HepG2 (cell line): ENCODE results near the gene NEURL3. TPM values are rescaled to one million over a fixed set of nuclear protein-coding genes. Genes with fewer than 3 reads are reported as not detected.

Source experiments
- AHR ChIP-seq: IDR thresholded peaks from 2 replicates; pipeline ENCODE4 v1.6.1; 2018; ENCODE audit warnings: missing genetic modification reagents, missing compliant biosample characterization
- KDM2A ChIP-seq: sonication (generic); formaldehyde crosslinking; IDR thresholded peaks from 2 replicates; pipeline ENCODE4 v1.4.0; 2020; ENCODE audit warnings: low read depth, missing genetic modification reagents, borderline replicate concordance
- MEIS1 ChIP-seq: sonication (generic); formaldehyde crosslinking; IDR thresholded peaks from 2 replicates; pipeline ENCODE4 v1.9.0; 2021; ENCODE audit warnings: mild to moderate bottlenecking, missing genetic modification reagents, moderate library complexity, borderline replicate concordance
- SNRNP70 ChIP-seq: fragments of 200-400 bp; formaldehyde crosslinking; IDR thresholded peaks from 2 replicates; pipeline ENCODE4 v1.6.1; 2017; ENCODE audit warnings: mild to moderate bottlenecking, low read depth, low read length, moderate library complexity
- THAP11 ChIP-seq: IDR thresholded peaks from 2 replicates; pipeline ENCODE4 v1.6.1; 2016; ENCODE audit warnings: missing biosample characterization, missing genetic modification reagents
- ZNF614 ChIP-seq: IDR thresholded peaks from 2 replicates; pipeline ENCODE4 v1.6.1; 2018; ENCODE audit warnings: missing biosample characterization, missing genetic modification reagents, inconsistent platforms, borderline replicate concordance
- ZNF878 ChIP-seq: sonication (generic); formaldehyde crosslinking; IDR thresholded peaks from 2 replicates; pipeline ENCODE4 v1.8.1; 2023; ENCODE audit warnings: mild to moderate bottlenecking, missing genetic modification reagents, moderate library complexity
- ZSCAN30 ChIP-seq: sonication (generic); formaldehyde crosslinking; IDR thresholded peaks from 2 replicates; pipeline ENCODE4 v1.5.0; 2020; ENCODE audit warnings: mild to moderate bottlenecking, missing genetic modification reagents
- polyA plus RNA-seq, 8 experiments: library from polyadenylated mRNA; depleted of rRNA in 3 of 8; stranded (reverse) in 7 of 8; unstranded in 1 of 8; fragments of >200 nt; fragmentation: Illumina TruSeq in 4 of 8; extraction: Trizol in 4 of 8; gene quantifications; 2 replicates each; pipeline versions ENCODE4 v1.2.1 to v1.2.3, GENCODE V29; 2011 to 2016; ENCODE audit warnings: low read depth in 4 of 8, missing spikeins in 1 of 8, mixed read lengths in 1 of 8; ENCODE audit not compliant: insufficient read depth in 1 of 8
- total RNA-seq, 5 experiments: library from RNA; depleted of rRNA; stranded (reverse); fragments of >200 nt; fragmentation: Illumina TruSeq; extraction: Trizol; gene quantifications; 2 replicates each; pipeline ENCODE4 v1.2.3, GENCODE V29; 2016; ENCODE audit warnings: low read depth in 1 of 5
- TF ChIP-seq, protein P1 (sequence below), 2 experiments: sonication (generic) in 1 of 2; formaldehyde crosslinking in 1 of 2; IDR thresholded peaks; 2 replicates each; pipeline versions ENCODE4 v1.6.1 to v1.9.0; 2014 to 2022; ENCODE audit warnings: antibody characterized with exemption in 1 of 2, borderline replicate concordance in 1 of 2, inconsistent platforms in 1 of 2, low read depth in 1 of 2, missing genetic modification reagents in 1 of 2
- TF ChIP-seq, protein P2 (sequence below): sonication (generic); formaldehyde crosslinking; conservative IDR thresholded peaks from 2 replicates; pipeline ENCODE4 v1.4.0; 2020; ENCODE audit warnings: missing genetic modification reagents
- TF ChIP-seq, protein P3 (sequence below): sonication (generic); formaldehyde crosslinking; IDR thresholded peaks from 2 replicates; pipeline ENCODE4 v1.4.0; 2020; ENCODE audit warnings: missing genetic modification reagents, mild to moderate bottlenecking, borderline replicate concordance
- TF ChIP-seq, protein P4 (sequence below): sonication (generic); formaldehyde crosslinking; IDR thresholded peaks from 2 replicates; pipeline ENCODE4 v1.4.0; 2020; ENCODE audit warnings: missing genetic modification reagents, borderline replicate concordance

Gene NEURL3
- total and polyA plus RNA-seq, 2 of the 13 experiments (the other 11 are each of a cell fraction or from before 2014, with no cell fraction given), result 0.16 to 1.2 TPM

DNA sequence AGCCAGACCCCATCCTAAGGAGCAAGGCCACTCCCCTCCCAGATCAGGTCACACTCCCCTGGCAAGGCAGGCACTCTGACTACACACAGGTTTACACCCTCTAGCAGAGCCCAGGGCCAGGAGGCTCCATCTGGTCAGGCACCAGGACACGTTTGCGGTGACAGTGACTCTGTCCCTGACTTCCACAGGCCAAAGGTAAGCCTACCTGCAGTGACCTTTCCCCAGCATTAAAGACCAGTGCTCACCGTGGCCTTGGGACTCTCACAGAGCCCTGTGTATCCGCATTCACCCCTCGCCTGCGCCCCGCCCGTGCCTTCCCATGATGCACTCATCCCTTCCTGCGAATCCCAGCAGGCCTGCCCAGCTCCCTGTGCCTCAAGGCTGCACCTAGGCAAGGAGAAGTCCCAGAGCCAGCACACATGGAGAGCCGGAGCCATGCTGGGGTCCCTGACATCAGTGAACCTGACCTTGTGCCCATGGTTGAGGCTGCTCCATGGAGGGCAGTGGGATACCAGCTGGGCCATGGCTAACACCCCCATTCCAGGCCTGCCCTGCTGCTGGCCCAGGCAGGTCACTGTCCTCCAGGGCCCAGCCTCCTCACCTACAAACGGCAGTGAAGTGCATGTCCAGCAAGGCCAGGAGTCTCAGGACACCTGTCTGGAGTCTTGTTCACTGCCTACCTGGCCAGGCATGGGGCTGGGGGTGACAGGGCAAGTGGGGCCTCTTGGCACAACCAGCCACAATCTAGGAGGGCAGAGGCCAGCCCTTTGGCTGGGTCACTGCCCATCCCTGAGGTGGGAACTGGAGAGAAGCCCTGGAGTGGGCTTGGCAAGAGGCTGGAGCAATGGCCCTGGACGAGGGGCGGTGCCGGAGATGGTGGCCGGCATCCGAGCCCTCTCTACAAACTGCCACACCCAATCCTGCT, 3.0 kb downstream of the NEURL3 start (continued):
- TF ChIP-seq, protein P1, sequence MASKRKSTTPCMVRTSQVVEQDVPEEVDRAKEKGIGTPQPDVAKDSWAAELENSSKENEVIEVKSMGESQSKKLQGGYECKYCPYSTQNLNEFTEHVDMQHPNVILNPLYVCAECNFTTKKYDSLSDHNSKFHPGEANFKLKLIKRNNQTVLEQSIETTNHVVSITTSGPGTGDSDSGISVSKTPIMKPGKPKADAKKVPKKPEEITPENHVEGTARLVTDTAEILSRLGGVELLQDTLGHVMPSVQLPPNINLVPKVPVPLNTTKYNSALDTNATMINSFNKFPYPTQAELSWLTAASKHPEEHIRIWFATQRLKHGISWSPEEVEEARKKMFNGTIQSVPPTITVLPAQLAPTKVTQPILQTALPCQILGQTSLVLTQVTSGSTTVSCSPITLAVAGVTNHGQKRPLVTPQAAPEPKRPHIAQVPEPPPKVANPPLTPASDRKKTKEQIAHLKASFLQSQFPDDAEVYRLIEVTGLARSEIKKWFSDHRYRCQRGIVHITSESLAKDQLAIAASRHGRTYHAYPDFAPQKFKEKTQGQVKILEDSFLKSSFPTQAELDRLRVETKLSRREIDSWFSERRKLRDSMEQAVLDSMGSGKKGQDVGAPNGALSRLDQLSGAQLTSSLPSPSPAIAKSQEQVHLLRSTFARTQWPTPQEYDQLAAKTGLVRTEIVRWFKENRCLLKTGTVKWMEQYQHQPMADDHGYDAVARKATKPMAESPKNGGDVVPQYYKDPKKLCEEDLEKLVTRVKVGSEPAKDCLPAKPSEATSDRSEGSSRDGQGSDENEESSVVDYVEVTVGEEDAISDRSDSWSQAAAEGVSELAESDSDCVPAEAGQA (IDR thresholded peaks at IDR 0.05; ENCODE audit: low read depth), result no peak
- TF ChIP-seq, protein P1 (CRISPR knock-in tag; IDR thresholded peaks at IDR 0.05; ENCODE audit: borderline replicate concordance), result no peak
- TF ChIP-seq ZNF614 (CRISPR knock-in tag) (no peak), SNRNP70 (no peak), ZNF878 (CRISPR knock-in tag) (no peak), ZSCAN30 (CRISPR knock-in tag) (no peak), AHR (CRISPR knock-in tag) (no peak), MEIS1 (CRISPR knock-in tag) (no peak), THAP11 (CRISPR knock-in tag) (peak; percentile 61; the same call in 1 of the 2 replicates), KDM2A (no peak; the same call in 1 of the 2 replicates)
- TF ChIP-seq, protein P2, sequence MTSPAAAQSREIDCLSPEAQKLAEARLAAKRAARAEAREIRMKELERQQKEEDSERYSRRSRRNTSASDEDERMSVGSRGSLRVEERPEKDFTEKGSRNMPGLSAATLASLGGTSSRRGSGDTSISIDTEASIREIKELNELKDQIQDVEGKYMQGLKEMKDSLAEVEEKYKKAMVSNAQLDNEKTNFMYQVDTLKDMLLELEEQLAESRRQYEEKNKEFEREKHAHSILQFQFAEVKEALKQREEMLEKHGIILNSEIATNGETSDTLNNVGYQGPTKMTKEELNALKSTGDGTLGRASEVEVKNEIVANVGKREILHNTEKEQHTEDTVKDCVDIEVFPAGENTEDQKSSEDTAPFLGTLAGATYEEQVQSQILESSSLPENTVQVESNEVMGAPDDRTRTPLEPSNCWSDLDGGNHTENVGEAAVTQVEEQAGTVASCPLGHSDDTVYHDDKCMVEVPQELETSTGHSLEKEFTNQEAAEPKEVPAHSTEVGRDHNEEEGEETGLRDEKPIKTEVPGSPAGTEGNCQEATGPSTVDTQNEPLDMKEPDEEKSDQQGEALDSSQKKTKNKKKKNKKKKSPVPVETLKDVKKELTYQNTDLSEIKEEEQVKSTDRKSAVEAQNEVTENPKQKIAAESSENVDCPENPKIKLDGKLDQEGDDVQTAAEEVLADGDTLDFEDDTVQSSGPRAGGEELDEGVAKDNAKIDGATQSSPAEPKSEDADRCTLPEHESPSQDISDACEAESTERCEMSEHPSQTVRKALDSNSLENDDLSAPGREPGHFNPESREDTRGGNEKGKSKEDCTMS (CRISPR knock-in tag), result no peak
- TF ChIP-seq, protein P3, sequence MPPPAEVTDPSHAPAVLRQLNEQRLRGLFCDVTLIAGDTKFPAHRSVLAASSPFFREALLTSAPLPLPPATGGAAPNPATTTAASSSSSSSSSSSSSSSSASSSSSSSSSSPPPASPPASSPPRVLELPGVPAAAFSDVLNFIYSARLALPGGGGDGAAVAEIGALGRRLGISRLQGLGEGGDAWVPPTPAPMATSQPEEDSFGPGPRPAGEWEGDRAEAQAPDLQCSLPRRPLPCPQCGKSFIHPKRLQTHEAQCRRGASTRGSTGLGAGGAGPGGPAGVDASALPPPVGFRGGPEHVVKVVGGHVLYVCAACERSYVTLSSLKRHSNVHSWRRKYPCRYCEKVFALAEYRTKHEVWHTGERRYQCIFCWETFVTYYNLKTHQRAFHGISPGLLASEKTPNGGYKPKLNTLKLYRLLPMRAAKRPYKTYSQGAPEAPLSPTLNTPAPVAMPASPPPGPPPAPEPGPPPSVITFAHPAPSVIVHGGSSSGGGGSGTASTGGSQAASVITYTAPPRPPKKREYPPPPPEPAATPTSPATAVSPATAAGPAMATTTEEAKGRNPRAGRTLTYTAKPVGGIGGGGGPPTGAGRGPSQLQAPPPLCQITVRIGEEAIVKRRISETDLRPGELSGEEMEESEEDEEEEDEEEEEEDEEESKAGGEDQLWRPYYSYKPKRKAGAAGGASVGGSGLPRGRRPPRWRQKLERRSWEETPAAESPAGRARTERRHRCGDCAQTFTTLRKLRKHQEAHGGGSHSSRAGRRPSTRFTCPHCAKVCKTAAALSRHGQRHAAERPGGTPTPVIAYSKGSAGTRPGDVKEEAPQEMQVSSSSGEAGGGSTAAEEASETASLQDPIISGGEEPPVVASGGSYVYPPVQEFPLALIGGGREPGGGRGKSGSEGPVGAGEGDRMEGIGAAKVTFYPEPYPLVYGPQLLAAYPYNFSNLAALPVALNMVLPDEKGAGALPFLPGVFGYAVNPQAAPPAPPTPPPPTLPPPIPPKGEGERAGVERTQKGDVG (CRISPR knock-in tag), result peak; percentile 24; the same call in 1 of the 2 replicates
- TF ChIP-seq, protein P4, sequence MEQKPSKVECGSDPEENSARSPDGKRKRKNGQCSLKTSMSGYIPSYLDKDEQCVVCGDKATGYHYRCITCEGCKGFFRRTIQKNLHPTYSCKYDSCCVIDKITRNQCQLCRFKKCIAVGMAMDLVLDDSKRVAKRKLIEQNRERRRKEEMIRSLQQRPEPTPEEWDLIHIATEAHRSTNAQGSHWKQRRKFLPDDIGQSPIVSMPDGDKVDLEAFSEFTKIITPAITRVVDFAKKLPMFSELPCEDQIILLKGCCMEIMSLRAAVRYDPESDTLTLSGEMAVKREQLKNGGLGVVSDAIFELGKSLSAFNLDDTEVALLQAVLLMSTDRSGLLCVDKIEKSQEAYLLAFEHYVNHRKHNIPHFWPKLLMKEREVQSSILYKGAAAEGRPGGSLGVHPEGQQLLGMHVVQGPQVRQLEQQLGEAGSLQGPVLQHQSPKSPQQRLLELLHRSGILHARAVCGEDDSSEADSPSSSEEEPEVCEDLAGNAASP, result peak; percentile 84; the same call in 1 of the 2 replicates
